Thoracic aorta (tissue), 2 donors: ENCODE measurements around the gene ARHGDIA. TPM values are rescaled to one million over a fixed set of nuclear protein-coding genes. Genes with fewer than 3 reads are reported as not detected.
A peak's percentile ranks its signal among the peaks of the same experiment; 100 is the strongest.

ENCODE experiments used
- ATAC-seq: fragments of 150-250 bp; one replicate; pipeline ENCODE4 v1.8.0; 2017; ENCODE audit warnings: low read depth; ENCODE audit not compliant: insufficient number of reproducible peaks, low FRiP score
- DNase-seq: peaks from one replicate; pipeline ENCODE4 v3.0.0-alpha.2; 2020; ENCODE audit warnings: low spot score
- H3K27ac ChIP-seq, 2 donors: fragments of 200-600 bp; sonication (generic); 1 replicate in 1 of 2; 2 replicates in 1 of 2; pipeline ENCODE4 v1.5.1; 2016; ENCODE audit warnings: mild to moderate bottlenecking in 2 of 2, moderate library complexity in 2 of 2
- H3K27me3 ChIP-seq: fragments of 200-600 bp; sonication (generic); replicated peaks from 2 replicates; pipeline ENCODE4 v1.6.0; 2016; ENCODE audit warnings: mild to moderate bottlenecking; ENCODE audit not compliant: insufficient read depth
- H3K36me3 ChIP-seq: fragments of 200-600 bp; sonication (generic); one replicate; pipeline ENCODE4 v1.5.1; 2016
- H3K4me1 ChIP-seq, 2 donors: fragments of 200-600 bp; sonication (generic); 1 replicate in 1 of 2; 2 replicates in 1 of 2; pipeline versions ENCODE4 v1.5.1 to v1.6.0; 2016; ENCODE audit warnings: low read depth in 2 of 2, mild to moderate bottlenecking in 1 of 2; ENCODE audit not compliant: control insufficient read depth in 1 of 2
- H3K4me3 ChIP-seq: fragments of 200-600 bp; sonication (generic); 2 replicates; pipeline ENCODE4 v1.5.1; 2016; ENCODE audit warnings: mild to moderate bottlenecking
- H3K9me3 ChIP-seq: fragments of 200-600 bp; sonication (generic); 2 replicates; pipeline ENCODE4 v1.5.1; 2016
- total RNA-seq, 2 donors: library from RNA; depleted of rRNA; stranded (reverse); fragments of >200 nt; gene quantifications; one replicate each; pipeline versions ENCODE4 v1.1.0 to v1.2.3, GENCODE V29; 2016
- TF ChIP-seq, protein P1 (sequence below): fragments of 200-600 bp; sonication (generic); IDR thresholded peaks from one replicate; pipeline ENCODE4 v1.5.1; 2019; ENCODE audit warnings: antibody characterized with exemption

The ARHGDIA gene
- total RNA-seq, 2 donors from 2014 or later: 206 to 324 TPM

DNA sequence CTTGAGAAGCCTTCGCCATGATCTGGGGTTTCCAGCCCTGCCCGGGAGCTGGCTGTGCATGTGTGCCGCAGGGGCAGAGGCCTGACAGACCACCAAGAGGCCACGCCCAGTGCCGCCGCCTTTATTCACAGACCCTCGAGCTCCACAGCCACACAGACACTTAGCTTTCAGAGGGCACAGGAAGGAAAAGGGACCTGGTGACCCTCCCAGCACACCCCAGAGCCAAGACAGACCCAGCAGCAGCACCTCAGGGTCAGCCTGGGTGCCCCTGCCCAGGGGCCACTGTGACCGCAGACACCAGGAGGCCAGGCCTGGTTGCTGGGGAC is 48.9 kb downstream of the ARHGDIA start:
- TF ChIP-seq, protein P1, sequence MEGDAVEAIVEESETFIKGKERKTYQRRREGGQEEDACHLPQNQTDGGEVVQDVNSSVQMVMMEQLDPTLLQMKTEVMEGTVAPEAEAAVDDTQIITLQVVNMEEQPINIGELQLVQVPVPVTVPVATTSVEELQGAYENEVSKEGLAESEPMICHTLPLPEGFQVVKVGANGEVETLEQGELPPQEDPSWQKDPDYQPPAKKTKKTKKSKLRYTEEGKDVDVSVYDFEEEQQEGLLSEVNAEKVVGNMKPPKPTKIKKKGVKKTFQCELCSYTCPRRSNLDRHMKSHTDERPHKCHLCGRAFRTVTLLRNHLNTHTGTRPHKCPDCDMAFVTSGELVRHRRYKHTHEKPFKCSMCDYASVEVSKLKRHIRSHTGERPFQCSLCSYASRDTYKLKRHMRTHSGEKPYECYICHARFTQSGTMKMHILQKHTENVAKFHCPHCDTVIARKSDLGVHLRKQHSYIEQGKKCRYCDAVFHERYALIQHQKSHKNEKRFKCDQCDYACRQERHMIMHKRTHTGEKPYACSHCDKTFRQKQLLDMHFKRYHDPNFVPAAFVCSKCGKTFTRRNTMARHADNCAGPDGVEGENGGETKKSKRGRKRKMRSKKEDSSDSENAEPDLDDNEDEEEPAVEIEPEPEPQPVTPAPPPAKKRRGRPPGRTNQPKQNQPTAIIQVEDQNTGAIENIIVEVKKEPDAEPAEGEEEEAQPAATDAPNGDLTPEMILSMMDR: no peak
- Histone ChIP-seq H3K4me1 (peaks cover 6 to 14% of the 10 kb centered on the region in 2 donors), H3K27me3 (no peaks in the 10 kb centered on the region), H3K4me3 (no peak overlapping the region), H3K9me3 (no peaks in the 10 kb centered on the region), H3K36me3 (peaks cover 8% of the 10 kb centered on the region), H3K27ac (peak overlapping the region; percentile 6 to 59)
- DNase-seq (no peak), ATAC-seq (no peak)

DNA sequence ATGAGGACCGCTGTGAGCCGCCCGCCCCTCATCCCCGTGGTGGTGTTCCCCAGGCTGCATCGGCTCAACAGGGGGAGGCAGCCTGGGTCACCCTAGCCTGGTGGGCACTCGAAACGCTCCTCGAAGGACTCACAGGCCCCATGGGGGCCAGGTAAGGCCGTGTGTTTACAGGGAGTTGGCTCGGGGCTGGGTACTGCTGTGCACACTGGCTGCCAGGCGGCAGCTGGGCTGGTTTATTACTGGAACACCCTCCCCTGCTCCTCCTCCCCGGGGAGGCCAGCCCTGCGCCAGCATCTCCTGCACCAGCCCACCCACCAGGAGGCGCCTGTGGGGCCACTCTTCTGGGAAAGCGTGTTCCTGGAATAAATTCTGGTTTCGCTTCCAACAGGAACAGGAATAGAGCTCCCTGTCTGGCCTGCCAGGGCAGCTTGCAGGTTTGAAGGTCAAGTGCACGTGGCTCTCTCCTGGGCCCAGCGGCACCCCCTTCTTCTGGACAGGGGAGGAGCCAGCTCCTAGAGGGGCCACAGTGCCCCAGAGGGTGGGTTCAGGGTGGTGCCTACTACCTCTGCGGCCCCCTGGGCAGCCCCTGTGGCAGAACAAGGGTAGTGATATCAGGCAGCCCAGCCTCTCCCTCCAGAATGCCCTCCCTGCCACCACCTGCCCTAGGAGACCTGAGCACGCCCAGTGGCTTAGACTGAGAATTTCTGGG is 49.4 kb downstream of the ARHGDIA start:
- peak; percentile 40 for DNase-seq

DNA sequence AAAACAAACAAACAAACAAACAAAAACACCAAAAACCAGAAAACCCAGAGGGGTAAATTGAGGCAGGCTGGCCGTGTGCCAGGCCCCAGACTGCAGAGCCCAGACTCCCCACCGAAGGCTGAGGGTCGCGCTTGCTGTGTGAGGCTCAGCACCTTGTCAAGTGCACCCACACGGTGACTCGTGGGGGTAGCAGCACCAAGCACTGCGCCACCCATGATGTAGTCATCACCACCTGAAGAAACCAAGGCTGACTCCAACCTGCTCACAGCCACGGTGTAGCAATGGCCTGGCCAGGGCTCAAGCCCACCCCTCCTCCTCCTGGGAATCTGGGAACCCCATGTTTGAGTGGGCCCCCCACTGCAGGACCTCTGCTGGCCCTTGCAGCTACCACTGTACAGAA is 50.0 kb downstream of the ARHGDIA start:
- TF ChIP-seq, protein P1: no peak
- H3K27me3 ChIP-seq: no peaks in the 10 kb centered on the region
- peak overlapping the region in 1 of 2 donors; percentile 59 for H3K27ac ChIP-seq
- H3K4me1 ChIP-seq: peaks cover 6 to 14% of the 10 kb centered on the region in 2 donors
- peak overlapping the region; percentile 26 for H3K4me3 ChIP-seq
- ATAC-seq (no peak), DNase-seq (no peak)
- H3K9me3 ChIP-seq: no peaks in the 10 kb centered on the region
- peaks cover 8% of the 10 kb centered on the region for H3K36me3 ChIP-seq

More for the DNA sequence above, 49.4 kb downstream of the ARHGDIA start:
- H3K36me3 ChIP-seq: peaks cover 8% of the 10 kb centered on the region
- H3K4me3 ChIP-seq: peak overlapping the region; percentile 26
- peak; percentile 36 for ATAC-seq
- H3K4me1 ChIP-seq: peaks cover 6 to 14% of the 10 kb centered on the region in 2 donors
- no peaks in the 10 kb centered on the region for H3K9me3 ChIP-seq
- TF ChIP-seq, protein P1: peak; percentile 58
- peak overlapping the region; percentile 6 to 59 for H3K27ac ChIP-seq
- no peaks in the 10 kb centered on the region for H3K27me3 ChIP-seq

DNA sequence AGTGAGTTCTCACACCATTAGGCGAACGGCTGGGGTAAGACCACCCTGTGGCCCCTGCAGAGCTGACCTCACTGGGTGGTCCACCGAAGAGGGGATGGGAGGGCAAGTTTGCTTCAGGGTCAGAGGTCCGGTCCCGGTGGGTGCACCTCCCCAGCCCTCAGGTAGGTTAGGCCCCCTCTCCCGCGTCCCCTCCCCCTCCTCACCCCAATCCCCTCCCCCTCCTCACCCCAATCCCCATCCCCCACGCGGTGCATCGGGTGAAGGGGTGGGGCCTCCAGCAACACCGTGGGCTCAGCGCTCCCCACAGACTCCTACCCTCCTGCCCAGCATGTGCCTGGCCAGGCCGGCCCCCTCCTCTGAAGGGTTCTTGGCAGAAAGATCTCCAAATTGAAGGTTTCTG is 51.4 kb downstream of the ARHGDIA start:
- H3K36me3 ChIP-seq: peaks cover 6% of the 10 kb centered on the region
- no peaks in the 10 kb centered on the region for H3K27me3 ChIP-seq
- DNase-seq (no peak), ATAC-seq (no peak)
- TF ChIP-seq, protein P1: no peak
- H3K4me3 ChIP-seq: no peak overlapping the region
- H3K4me1 ChIP-seq: peaks cover 6 to 14% of the 10 kb centered on the region in 2 donors
- H3K9me3 ChIP-seq: no peaks in the 10 kb centered on the region
- H3K27ac ChIP-seq: no peak overlapping the region

DNA sequence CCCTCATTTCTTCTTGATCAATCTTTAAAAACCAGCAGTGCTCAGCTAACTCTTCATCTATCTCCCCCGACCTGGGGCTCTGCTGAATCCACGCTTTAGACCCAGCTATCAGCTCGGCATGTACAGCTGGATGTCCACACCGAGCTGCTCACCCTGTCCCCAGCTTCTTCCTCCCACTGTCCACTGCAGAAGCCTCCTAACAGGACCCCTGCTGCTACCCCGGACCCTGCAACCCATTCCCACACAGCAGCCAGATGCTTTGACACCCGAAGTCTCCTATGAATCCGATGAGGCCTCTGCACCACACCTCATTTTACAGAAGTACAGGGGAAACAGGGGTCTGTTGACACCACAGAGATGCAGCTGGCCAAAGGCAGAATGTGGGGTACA is 53.4 kb downstream of the ARHGDIA start:
- Histone ChIP-seq H3K36me3 (peaks cover 5% of the 10 kb centered on the region), H3K27me3 (no peaks in the 10 kb centered on the region), H3K9me3 (no peaks in the 10 kb centered on the region), H3K4me1 (peaks cover 6 to 14% of the 10 kb centered on the region in 2 donors), H3K4me3 (no peak overlapping the region), H3K27ac (no peak overlapping the region)
- DNase-seq (no peak), ATAC-seq (no peak)
- TF ChIP-seq, protein P1: no peak

Other genes starting within 250 kb of the ARHGDIA start
- gene NPLOC4, start 234.2 kb downstream of the ARHGDIA start, total RNA-seq: 100 to 1,000 TPM in 1 of 2 donors, 10 to 100 TPM in 1; 77.3 to 105 TPM
- under 1 TPM in 1 of 2 donors, not detected in 1; 0.27 TPM for gene TSPAN10, start 234.1 kb downstream of the ARHGDIA start, total RNA-seq
- gene PDE6G, start 214.8 kb downstream of the ARHGDIA start, total RNA-seq: not detected
- gene OXLD1, start 204.7 kb downstream of the ARHGDIA start, total RNA-seq: 10 to 100 TPM; 13.7 to 33.6 TPM
- gene CCDC137, start 204.6 kb downstream of the ARHGDIA start, total RNA-seq: 10 to 100 TPM in 1 of 2 donors, 1 to 10 TPM in 1; 7.3 to 10.8 TPM
- gene ARL16, start 187.5 kb downstream of the ARHGDIA start, total RNA-seq: 10 to 100 TPM; 34.4 to 40.7 TPM
- gene HGS, start 187.3 kb downstream of the ARHGDIA start, total RNA-seq: 100 to 1,000 TPM in 1 of 2 donors, 10 to 100 TPM in 1; 93.8 to 108 TPM
- gene MRPL12, start 168.0 kb downstream of the ARHGDIA start, total RNA-seq: 10 to 100 TPM; 19.8 to 33.4 TPM
- 1 to 10 TPM; 2.2 to 4.7 TPM for gene SLC25A10, start 159.1 kb downstream of the ARHGDIA start, total RNA-seq
- not detected for gene GCGR, start 67.2 kb downstream of the ARHGDIA start, total RNA-seq
- gene MCRIP1, start 38.0 kb downstream of the ARHGDIA start, total RNA-seq: 100 to 1,000 TPM in 1 of 2 donors, 10 to 100 TPM in 1; 57.5 to 116 TPM
- not detected for gene PPP1R27, start 36.3 kb downstream of the ARHGDIA start, total RNA-seq
- 100 to 1,000 TPM; 515 to 655 TPM for gene P4HB, start 10.8 kb downstream of the ARHGDIA start, total RNA-seq
- 10 to 100 TPM; 43.8 to 51.4 TPM for gene ALYREF, start 20.2 kb upstream of the ARHGDIA start, total RNA-seq
- 100 to 1,000 TPM in 1 of 2 donors, 10 to 100 TPM in 1; 94.1 to 120 TPM for gene ANAPC11, start 20.4 kb upstream of the ARHGDIA start, total RNA-seq
- gene NPB, start 30.9 kb upstream of the ARHGDIA start, total RNA-seq: 1 to 10 TPM in 1 of 2 donors, under 1 TPM in 1; 0.35 to 2.6 TPM
- 10 to 100 TPM; 13.6 to 81.9 TPM for gene PCYT2, start 40.1 kb upstream of the ARHGDIA start, total RNA-seq
- 10 to 100 TPM; 15.8 to 41.3 TPM for gene SIRT7, start 46.8 kb upstream of the ARHGDIA start, total RNA-seq
- gene MAFG, start 56.4 kb upstream of the ARHGDIA start, total RNA-seq: 10 to 100 TPM; 29.8 to 32.1 TPM
- 10 to 100 TPM; 14.4 to 15.0 TPM for gene PYCR1, start 66.0 kb upstream of the ARHGDIA start, total RNA-seq
- gene MYADML2, start 75.9 kb upstream of the ARHGDIA start, total RNA-seq: not detected
- not detected for gene NOTUM, start 89.8 kb upstream of the ARHGDIA start, total RNA-seq
- 10 to 100 TPM; 20.6 to 41.3 TPM for gene ASPSCR1, start 106.3 kb upstream of the ARHGDIA start, total RNA-seq
- 10 to 100 TPM; 31.4 to 40.4 TPM for gene CENPX, start 151.5 kb upstream of the ARHGDIA start, total RNA-seq
- 10 to 100 TPM in 1 of 2 donors, 1 to 10 TPM in 1; 6.1 to 14.2 TPM for gene LRRC45, start 152.0 kb upstream of the ARHGDIA start, total RNA-seq
- 1 to 10 TPM in 1 of 2 donors, not detected in 1; 1.8 TPM for gene RAC3, start 160.3 kb upstream of the ARHGDIA start, total RNA-seq
- 10 to 100 TPM; 33.9 to 87.1 TPM for gene DCXR, start 166.4 kb upstream of the ARHGDIA start, total RNA-seq
- 10 to 100 TPM; 39.9 to 45.3 TPM for gene RFNG, start 180.5 kb upstream of the ARHGDIA start, total RNA-seq
- gene GPS1, start 180.6 kb upstream of the ARHGDIA start, total RNA-seq: 10 to 100 TPM; 43.2 to 91.9 TPM
- gene DUS1L, start 194.5 kb upstream of the ARHGDIA start, total RNA-seq: 10 to 100 TPM; 77.3 to 88.9 TPM
- 10 to 100 TPM; 49.6 to 50.9 TPM for gene FASN, start 226.9 kb upstream of the ARHGDIA start, total RNA-seq